ENCODE results near the gene ZFTA. TPM values are rescaled to one million over a fixed set of nuclear protein-coding genes. Genes with fewer than 3 reads are reported as not detected.

The ZFTA gene
- total and polyA plus RNA-seq, 4 donors = 1.7 to 12.1 (median 6.8) TPM

DNA sequence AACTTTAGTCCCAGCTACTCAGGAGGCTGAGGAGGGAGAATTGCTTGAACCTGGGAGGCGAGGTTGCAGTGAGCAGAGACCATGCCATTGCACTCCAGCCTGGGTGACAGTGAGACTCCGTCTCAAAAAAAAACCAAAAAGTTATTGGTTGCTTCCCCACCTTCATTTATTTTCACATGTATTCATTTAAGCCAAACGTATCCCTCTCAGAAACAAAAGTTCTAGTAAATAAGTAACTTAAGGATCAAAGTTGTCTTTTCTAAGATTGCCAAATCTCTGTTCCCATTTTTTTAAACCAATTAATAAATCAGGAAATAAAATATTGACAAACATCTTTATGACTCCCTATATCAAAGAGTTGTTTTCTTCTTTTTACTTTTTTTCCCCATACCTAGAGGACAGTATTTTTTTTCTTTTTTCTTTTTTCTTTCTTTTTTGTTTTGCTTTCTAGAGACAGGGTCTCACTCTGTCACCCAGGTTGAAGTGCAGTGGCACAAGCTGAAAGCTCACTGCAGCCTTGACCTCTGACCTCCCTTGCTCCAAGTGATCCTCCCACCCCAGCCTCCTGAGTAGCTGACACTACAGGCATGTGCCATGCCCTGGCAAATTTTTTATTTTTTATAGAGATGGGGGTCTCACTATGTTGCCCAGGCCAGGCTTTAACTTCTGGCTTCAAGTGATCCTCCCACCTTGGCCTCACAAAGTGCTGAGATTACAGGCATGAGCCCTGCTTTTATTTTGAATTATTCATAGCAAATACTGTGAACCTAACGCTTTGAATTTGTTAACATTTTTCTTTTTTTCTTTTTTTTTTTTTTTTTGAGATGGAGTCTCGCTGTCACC, 11.4 kb downstream of the ZFTA start:
- Histone ChIP-seq H3K36me3 (ENCODE audit: control insufficient read depth in 4 of 4, insufficient read depth in 3 of 4, low read depth in 1 of 4, low read length in 3 of 4) (peaks cover 0 to 8% (median 6%) of the 10 kb centered on the region in 4 donors), H3K9me3 (ENCODE audit: control insufficient read depth in 4 of 4, low read length in 3 of 4) (no peaks in the 10 kb centered on the region), H3K4me3 (ENCODE audit: low read depth in 1 of 3, low read length in 3 of 3) (no peak overlapping the region), H3K27me3 (ENCODE audit: control insufficient read depth in 4 of 4, insufficient read depth in 4 of 4, low read length in 3 of 4) (no peaks in the 10 kb centered on the region), H3K4me1 (ENCODE audit: control insufficient read depth in 4 of 4, insufficient read depth in 4 of 4, low read length in 3 of 4) (peaks cover 0 to 26% (median 12%) of the 10 kb centered on the region in 4 donors), H3K27ac (ENCODE audit: low read depth in 1 of 2, low read length in 2 of 2) (no peak overlapping the region), H3K9ac (ENCODE audit: low read depth in 1 of 2, low read length in 2 of 2) (no peak overlapping the region)
- TF ChIP-seq NR2F2 (IDR thresholded peaks at IDR 0.05) (peak; percentile 66), EGR1 (IDR thresholded peaks at IDR 0.05; ENCODE audit: low read depth in 2 of 2) (no peak), RXRA (IDR thresholded peaks at IDR 0.05) (no peak), HNF4A (conservative IDR thresholded peaks at IDR 0.05) (peak; percentile 73 to 95), TAF1 (conservative IDR thresholded peaks at IDR 0.05) (no peak), YY1 (IDR thresholded peaks at IDR 0.05) (no peak), SP1 (IDR thresholded peaks at IDR 0.05) (peak; percentile 26), FOXA1 (IDR thresholded peaks at IDR 0.05) (no peak), RAD21 (IDR thresholded peaks at IDR 0.05) (no peak), JUND (IDR thresholded peaks at IDR 0.05) (no peak), FOXA2 (IDR thresholded peaks at IDR 0.05) (no peak), HNF4G (IDR thresholded peaks at IDR 0.05) (peak; percentile 49), GABPA (IDR thresholded peaks at IDR 0.05 in 1 of 2, conservative IDR thresholded peaks at IDR 0.05 in 1 of 2) (no peak)
- TF ChIP-seq, protein P1, sequence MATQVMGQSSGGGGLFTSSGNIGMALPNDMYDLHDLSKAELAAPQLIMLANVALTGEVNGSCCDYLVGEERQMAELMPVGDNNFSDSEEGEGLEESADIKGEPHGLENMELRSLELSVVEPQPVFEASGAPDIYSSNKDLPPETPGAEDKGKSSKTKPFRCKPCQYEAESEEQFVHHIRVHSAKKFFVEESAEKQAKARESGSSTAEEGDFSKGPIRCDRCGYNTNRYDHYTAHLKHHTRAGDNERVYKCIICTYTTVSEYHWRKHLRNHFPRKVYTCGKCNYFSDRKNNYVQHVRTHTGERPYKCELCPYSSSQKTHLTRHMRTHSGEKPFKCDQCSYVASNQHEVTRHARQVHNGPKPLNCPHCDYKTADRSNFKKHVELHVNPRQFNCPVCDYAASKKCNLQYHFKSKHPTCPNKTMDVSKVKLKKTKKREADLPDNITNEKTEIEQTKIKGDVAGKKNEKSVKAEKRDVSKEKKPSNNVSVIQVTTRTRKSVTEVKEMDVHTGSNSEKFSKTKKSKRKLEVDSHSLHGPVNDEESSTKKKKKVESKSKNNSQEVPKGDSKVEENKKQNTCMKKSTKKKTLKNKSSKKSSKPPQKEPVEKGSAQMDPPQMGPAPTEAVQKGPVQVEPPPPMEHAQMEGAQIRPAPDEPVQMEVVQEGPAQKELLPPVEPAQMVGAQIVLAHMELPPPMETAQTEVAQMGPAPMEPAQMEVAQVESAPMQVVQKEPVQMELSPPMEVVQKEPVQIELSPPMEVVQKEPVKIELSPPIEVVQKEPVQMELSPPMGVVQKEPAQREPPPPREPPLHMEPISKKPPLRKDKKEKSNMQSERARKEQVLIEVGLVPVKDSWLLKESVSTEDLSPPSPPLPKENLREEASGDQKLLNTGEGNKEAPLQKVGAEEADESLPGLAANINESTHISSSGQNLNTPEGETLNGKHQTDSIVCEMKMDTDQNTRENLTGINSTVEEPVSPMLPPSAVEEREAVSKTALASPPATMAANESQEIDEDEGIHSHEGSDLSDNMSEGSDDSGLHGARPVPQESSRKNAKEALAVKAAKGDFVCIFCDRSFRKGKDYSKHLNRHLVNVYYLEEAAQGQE (IDR thresholded peaks at IDR 0.05) = no peak
- TF ChIP-seq, protein P2, sequence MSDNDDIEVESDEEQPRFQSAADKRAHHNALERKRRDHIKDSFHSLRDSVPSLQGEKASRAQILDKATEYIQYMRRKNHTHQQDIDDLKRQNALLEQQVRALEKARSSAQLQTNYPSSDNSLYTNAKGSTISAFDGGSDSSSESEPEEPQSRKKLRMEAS (IDR thresholded peaks at IDR 0.05) = no peak
- TF ChIP-seq, protein P3, sequence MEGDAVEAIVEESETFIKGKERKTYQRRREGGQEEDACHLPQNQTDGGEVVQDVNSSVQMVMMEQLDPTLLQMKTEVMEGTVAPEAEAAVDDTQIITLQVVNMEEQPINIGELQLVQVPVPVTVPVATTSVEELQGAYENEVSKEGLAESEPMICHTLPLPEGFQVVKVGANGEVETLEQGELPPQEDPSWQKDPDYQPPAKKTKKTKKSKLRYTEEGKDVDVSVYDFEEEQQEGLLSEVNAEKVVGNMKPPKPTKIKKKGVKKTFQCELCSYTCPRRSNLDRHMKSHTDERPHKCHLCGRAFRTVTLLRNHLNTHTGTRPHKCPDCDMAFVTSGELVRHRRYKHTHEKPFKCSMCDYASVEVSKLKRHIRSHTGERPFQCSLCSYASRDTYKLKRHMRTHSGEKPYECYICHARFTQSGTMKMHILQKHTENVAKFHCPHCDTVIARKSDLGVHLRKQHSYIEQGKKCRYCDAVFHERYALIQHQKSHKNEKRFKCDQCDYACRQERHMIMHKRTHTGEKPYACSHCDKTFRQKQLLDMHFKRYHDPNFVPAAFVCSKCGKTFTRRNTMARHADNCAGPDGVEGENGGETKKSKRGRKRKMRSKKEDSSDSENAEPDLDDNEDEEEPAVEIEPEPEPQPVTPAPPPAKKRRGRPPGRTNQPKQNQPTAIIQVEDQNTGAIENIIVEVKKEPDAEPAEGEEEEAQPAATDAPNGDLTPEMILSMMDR (IDR thresholded peaks at IDR 0.05; ENCODE audit: low read depth, low read length, missing input control) = no peak
- TF ChIP-seq, protein P4, sequence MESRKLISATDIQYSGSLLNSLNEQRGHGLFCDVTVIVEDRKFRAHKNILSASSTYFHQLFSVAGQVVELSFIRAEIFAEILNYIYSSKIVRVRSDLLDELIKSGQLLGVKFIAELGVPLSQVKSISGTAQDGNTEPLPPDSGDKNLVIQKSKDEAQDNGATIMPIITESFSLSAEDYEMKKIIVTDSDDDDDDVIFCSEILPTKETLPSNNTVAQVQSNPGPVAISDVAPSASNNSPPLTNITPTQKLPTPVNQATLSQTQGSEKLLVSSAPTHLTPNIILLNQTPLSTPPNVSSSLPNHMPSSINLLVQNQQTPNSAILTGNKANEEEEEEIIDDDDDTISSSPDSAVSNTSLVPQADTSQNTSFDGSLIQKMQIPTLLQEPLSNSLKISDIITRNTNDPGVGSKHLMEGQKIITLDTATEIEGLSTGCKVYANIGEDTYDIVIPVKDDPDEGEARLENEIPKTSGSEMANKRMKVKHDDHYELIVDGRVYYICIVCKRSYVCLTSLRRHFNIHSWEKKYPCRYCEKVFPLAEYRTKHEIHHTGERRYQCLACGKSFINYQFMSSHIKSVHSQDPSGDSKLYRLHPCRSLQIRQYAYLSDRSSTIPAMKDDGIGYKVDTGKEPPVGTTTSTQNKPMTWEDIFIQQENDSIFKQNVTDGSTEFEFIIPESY (IDR thresholded peaks at IDR 0.05) = no peak
- TF ChIP-seq, protein P5, sequence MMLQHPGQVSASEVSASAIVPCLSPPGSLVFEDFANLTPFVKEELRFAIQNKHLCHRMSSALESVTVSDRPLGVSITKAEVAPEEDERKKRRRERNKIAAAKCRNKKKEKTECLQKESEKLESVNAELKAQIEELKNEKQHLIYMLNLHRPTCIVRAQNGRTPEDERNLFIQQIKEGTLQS (IDR thresholded peaks at IDR 0.05) = no peak
- no peak for DNase-seq (ENCODE audit: low spot score)
- WGBS = 65% methylated on average over 5 of the region's 5 CpGs
